IPS-20b (cell line): ENCODE results near the gene BARX1.

Experiments
- H3K27ac ChIP-seq: one replicate; pipeline ENCODE4 v1.5.1; 2013; ENCODE audit warnings: low read length
- H3K27me3 ChIP-seq: 2 replicates; pipeline ENCODE4 v1.6.1; 2013; ENCODE audit warnings: mild to moderate bottlenecking, low read length, inconsistent platforms; ENCODE audit not compliant: insufficient read depth
- H3K36me3 ChIP-seq: 2 replicates; pipeline ENCODE4 v1.6.1; 2013; ENCODE audit warnings: low read depth, mild to moderate bottlenecking, inconsistent platforms, low read length, moderate library complexity; ENCODE audit not compliant: insufficient read depth
- H3K4me1 ChIP-seq: 2 replicates; pipeline ENCODE4 v1.6.1; 2013; ENCODE audit warnings: mild to moderate bottlenecking, control low read depth, inconsistent platforms, low read length, moderate library complexity; ENCODE audit not compliant: insufficient read depth
- H3K4me3 ChIP-seq: 2 replicates; pipeline ENCODE4 v1.5.1; 2013; ENCODE audit warnings: mild to moderate bottlenecking, low read length, inconsistent platforms
- H3K9ac ChIP-seq: 2 replicates; pipeline ENCODE4 v1.6.1; 2013; ENCODE audit warnings: low read depth, mild to moderate bottlenecking, inconsistent platforms, low read length, moderate library complexity
- H3K9me3 ChIP-seq: 2 replicates; pipeline ENCODE4 v1.6.1; 2013; ENCODE audit warnings: mild to moderate bottlenecking, low read depth, low read length, inconsistent platforms; ENCODE audit not compliant: insufficient read depth

The BARX1 gene

GRCh38 chr9:93909242-93909616, 45.9 kb downstream of the BARX1 start:
- no peaks in the 10 kb centered on the region for H3K36me3 ChIP-seq
- peaks cover 7% of the 10 kb centered on the region; the same call in 1 of the 2 replicates for H3K4me1 ChIP-seq
- H3K9me3 ChIP-seq: no peaks in the 10 kb centered on the region
- no peak overlapping the region for H3K4me3 ChIP-seq
- H3K9ac ChIP-seq: no peak overlapping the region
- no peak overlapping the region for H3K27ac ChIP-seq
- no peaks in the 10 kb centered on the region; the same call in 1 of the 2 replicates for H3K27me3 ChIP-seq

GRCh38 chr9:93908591-93909241, 46.4 kb downstream of the BARX1 start:
- Histone ChIP-seq H3K9me3 (no peaks in the 10 kb centered on the region), H3K4me3 (no peak overlapping the region), H3K27me3 (no peaks in the 10 kb centered on the region; the same call in 1 of the 2 replicates), H3K36me3 (no peaks in the 10 kb centered on the region), H3K4me1 (peaks cover 7% of the 10 kb centered on the region; the same call in 1 of the 2 replicates), H3K9ac (no peak overlapping the region), H3K27ac (no peak overlapping the region)

- Histone ChIP-seq H3K27me3 (no peaks in the 10 kb centered on the region; the same call in 1 of the 2 replicates), H3K4me1 (peaks cover 5% of the 10 kb centered on the region; the same call in 1 of the 2 replicates), H3K9me3 (no peaks in the 10 kb centered on the region), H3K36me3 (no peaks in the 10 kb centered on the region), H3K4me3 (no peak overlapping the region), H3K27ac (no peak overlapping the region), H3K9ac (no peak overlapping the region)
Measured at GRCh38 chr9:93907551-93908199, 47.5 kb downstream of the BARX1 start.

GRCh38 chr9:93906195-93906880, 48.8 kb downstream of the BARX1 start:
- Histone ChIP-seq H3K9me3 (no peaks in the 10 kb centered on the region), H3K27ac (no peak overlapping the region)

GRCh38 chr9:93905473-93906133, 49.6 kb downstream of the BARX1 start:
- H3K27me3 ChIP-seq: no peaks in the 10 kb centered on the region; the same call in 1 of the 2 replicates
- no peaks in the 10 kb centered on the region for H3K36me3 ChIP-seq
- H3K27ac ChIP-seq: no peak overlapping the region

More at GRCh38 chr9:93906195-93906880, 48.8 kb downstream of the BARX1 start:
- Histone ChIP-seq H3K4me1 (no peaks in the 10 kb centered on the region), H3K4me3 (no peak overlapping the region), H3K27me3 (no peaks in the 10 kb centered on the region; the same call in 1 of the 2 replicates), H3K9ac (no peak overlapping the region), H3K36me3 (no peaks in the 10 kb centered on the region)

GRCh38 chr9:93904649-93905472, 50.3 kb downstream of the BARX1 start:
- Histone ChIP-seq H3K36me3 (no peaks in the 10 kb centered on the region), H3K27me3 (no peaks in the 10 kb centered on the region; the same call in 1 of the 2 replicates), H3K4me1 (no peaks in the 10 kb centered on the region), H3K27ac (no peak overlapping the region), H3K4me3 (no peak overlapping the region), H3K9me3 (no peaks in the 10 kb centered on the region), H3K9ac (no peak overlapping the region)

More at GRCh38 chr9:93905473-93906133, 49.6 kb downstream of the BARX1 start:
- no peak overlapping the region for H3K9ac ChIP-seq
- no peak overlapping the region for H3K4me3 ChIP-seq
- H3K4me1 ChIP-seq: no peaks in the 10 kb centered on the region
- no peaks in the 10 kb centered on the region for H3K9me3 ChIP-seq

GRCh38 chr9:93903886-93904648, 51.1 kb downstream of the BARX1 start:
- Histone ChIP-seq H3K36me3 (no peaks in the 10 kb centered on the region), H3K4me1 (no peaks in the 10 kb centered on the region), H3K27ac (no peak overlapping the region), H3K9ac (no peak overlapping the region), H3K27me3 (no peaks in the 10 kb centered on the region; the same call in 1 of the 2 replicates), H3K4me3 (no peak overlapping the region), H3K9me3 (no peaks in the 10 kb centered on the region)

- Histone ChIP-seq H3K4me1 (no peaks in the 10 kb centered on the region), H3K27ac (no peak overlapping the region), H3K27me3 (no peaks in the 10 kb centered on the region), H3K9me3 (no peaks in the 10 kb centered on the region), H3K36me3 (no peaks in the 10 kb centered on the region), H3K4me3 (no peak overlapping the region), H3K9ac (no peak overlapping the region)
Measured at GRCh38 chr9:93902780-93903655, 52.1 kb downstream of the BARX1 start.

GRCh38 chr9:93902051-93902779, 52.9 kb downstream of the BARX1 start:
- Histone ChIP-seq H3K4me1 (no peaks in the 10 kb centered on the region), H3K36me3 (no peaks in the 10 kb centered on the region), H3K4me3 (no peak overlapping the region), H3K27ac (no peak overlapping the region), H3K9ac (no peak overlapping the region), H3K9me3 (no peaks in the 10 kb centered on the region), H3K27me3 (no peaks in the 10 kb centered on the region)
